Hypothalamus (tissue), 51 donors: Measurements from ENCODE around the gene SERPINB6.
"Not testable (repeated sequence)": the region's sequence is repeated elsewhere in the genome, so short reads cannot be mapped to it uniquely, and the experiment has no call there.

Experiments
- DNase-seq, 51 donors: peaks; one replicate each; lab custom pipeline; 2025; lab: John Stamatoyannopoulos, UW

The SERPINB6 gene

DNA sequence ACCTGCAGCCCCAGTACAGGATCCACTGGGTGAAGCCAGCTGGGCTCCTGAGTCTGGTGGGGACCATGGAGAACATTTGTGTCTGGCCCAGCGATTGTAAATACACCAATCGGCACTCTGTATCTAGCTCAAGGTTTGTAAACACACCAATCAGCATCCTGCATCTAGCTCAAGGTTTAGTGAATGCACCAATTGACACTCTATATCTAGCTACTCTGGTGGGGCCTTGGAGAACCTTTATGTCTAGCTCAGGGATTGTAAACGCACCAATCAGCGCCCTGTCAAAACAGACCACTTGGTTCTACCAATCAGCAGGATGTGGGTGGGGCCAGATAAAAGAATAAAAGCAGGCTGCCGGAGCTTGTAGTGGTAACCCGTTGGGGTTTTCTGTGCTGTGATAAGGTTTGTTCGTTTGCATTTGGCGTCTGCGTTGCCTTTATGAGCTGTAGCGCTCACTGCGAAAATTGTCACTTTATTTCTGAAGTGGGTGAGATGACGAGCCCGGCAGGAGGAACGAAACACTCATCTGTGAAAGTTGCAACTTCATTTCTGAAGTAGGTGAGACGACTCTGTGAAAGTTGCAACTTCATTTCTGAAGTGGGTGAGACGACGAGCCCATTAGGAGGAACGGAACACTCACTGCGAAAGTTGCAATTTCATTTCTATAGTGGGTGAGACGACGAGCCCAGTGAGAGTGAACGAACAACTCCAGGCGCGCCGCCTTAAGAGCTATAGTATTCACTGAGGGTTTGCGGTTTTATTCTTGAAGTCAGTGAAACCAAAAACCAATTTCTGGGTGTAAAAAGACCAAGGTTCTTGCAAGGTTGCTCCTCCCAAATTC is 31.1 kb downstream of the SERPINB6 start:
- no peak for DNase-seq

DNA sequence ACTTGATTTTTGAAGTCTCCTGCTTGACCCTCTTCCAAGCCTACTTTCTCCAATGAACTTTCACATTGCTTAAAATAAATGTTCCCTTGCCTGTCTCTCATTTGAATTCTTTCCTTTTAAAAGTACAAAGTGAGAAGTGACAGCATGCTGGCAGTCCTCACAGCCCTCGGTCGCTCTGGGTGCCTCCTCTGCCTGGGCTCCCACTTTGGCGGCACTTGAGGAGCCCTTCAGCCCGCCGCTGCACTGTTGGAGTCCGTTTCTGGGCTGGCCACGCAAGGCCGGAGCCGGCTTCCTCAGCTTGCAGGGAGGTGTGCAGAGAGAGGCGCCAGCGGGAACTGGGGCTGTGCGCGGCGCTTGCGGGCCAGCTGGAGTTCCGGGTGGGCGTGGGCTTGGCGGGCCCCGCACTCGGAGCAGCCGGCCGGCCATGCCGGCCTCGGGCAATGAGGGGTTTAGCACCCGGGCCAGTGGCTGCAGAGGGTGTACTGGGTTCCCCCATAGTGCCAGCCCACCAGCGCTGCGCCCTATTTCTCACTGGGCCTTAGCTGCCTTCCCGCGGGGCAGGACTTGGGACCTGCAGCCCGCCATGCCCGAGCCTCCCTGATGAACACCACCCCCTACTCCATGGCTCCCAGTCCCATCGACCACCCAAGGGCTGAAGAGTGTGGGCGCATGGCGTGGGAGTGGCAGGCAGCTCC is 31.9 kb downstream of the SERPINB6 start:
- no peak for DNase-seq

DNA sequence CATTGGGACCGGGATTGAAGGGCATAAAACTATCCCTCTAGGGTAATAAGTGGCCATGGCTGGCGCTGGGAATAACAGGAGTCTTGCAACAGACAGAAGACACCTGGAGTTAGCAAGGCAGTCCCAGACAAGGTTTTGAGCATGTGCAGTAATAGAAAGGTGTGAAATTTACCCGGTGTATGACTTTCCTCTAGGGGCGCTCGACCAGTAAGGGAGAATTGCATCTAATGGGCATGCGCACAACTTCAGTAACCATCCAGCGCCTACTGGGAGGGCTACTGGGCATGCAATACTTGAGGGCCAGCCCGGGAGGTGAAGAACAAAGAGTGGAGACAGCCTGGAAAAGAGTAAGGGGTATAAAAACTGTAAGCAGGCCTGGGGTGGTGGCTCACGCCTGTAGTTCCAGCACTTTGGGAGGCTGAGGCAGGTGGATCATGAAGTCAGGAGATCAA is 32.7 kb downstream of the SERPINB6 start:
- DNase-seq = no peak

DNA sequence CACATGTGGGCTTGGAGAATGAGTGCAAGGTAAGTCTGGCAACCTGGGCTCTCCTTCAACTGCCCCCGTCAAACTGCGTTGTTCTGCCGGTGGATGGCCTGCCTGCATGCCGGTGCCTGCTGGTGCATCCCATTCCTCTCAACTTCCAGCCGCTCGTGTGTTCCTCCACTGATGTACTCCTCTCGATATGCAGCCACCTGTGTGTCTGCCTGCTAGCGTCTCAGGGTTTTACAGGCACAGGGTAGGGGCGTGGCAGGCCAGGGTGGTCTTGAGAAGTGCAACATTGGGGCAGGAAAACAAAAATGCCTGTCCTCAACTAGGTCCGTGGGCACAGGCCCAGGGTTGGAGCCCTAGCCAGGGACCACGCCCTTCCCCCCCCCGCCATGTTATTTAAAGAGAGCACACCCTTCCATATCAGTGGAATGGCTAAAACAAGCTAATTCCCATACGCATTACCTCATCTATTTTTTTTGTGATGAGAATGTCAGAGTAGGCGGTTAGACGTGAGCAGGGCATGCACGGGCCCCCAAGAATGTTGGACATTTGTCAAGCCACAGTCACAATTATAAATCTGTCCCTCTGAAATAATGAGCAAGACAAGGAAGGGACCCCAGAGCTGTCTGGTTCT is 33.2 kb downstream of the SERPINB6 start:
- no peak for DNase-seq

DNA sequence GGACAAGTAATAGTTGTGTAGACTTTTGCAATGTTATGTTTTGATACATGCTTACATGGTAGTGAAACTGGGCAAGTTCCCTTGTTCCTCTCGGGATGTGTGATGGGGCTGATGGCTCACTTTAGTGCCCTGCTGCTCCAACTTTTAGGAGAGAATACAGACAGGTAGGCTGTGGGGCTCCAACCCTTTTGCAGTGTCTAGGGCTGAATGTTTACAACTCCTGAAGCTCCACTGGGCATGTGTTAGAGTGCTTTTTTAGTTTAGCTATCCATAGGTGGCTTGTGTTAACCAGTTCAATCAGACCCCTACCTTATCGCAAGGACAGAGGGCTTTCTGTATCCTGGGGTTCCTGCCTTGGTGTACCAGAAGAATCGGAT is 33.8 kb downstream of the SERPINB6 start:
- DNase-seq = no peak

DNA sequence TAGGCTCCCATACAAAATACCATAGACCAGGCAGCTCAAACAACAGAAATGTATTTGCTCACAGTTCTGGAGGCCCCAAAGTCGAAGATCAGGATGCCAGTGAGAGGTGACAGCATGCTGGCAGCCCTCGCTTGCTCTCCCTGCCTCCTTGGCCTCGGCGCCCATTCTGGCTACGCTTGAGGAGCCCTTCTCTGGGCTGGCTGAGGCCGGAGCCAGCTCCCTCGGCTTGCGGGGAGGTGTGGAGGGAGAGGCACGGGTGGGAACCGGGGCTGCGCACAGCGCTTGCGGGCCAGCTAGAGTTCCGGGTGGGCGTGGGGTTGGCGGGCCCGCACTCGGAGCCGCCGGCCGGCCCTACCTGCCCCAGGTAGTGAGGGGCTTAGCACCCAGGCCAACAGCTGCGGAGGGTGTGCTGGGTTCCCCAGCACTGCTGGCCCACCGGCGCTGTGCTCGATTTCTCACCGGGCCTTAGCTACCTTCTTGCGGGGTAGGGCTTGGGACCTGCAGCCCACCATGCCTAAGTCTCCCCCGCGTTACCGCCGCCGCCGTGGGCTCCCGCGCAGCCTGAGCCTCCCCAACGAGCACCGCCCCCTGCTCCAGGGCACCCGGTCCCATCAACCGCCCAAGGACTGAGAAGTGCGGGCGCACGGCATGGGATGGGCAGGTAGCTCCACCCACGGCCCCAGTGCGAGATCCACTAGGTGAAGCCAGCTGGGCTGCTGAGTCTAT is 35.6 kb downstream of the SERPINB6 start:
- no peak for DNase-seq

DNA sequence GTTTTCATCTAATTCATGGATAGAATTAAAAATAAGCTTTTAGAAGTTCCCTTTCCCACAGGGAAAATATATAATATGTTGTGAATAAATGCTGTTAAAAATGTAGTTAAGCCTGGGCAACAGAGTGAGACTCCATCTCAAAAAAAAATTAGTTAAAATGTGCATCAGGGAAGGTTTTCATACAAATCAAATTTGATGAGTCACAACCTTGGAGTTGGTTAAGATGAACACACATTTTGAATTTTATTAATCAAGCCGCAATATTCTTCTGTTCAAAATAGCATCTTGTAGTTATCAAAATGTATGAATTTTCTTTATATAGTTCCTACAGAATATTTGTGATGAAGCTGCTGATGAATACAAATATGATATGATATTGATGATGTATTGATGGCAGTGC is 37.3 kb downstream of the SERPINB6 start:
- DNase-seq = no peak

DNA sequence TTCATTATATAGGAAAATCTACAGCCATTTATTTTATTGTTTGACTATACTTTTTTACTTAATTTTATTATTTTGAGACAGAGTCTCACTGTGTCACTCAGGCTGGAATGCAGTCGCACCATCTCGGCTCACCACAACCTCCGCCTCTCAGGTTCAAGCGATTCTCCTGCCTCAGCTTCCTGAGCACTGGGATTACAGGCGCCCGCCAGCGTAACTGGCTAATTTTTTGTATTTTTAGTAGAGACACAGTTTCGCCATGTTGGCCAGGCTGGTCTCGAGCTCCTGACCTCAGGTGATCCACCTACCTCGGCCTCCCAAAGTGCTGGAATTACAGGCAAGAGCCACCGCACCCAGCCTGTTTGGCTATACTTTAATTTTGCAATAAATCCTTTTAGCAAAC is 38.5 kb downstream of the SERPINB6 start:
- not testable (repeated sequence) for DNase-seq

DNA sequence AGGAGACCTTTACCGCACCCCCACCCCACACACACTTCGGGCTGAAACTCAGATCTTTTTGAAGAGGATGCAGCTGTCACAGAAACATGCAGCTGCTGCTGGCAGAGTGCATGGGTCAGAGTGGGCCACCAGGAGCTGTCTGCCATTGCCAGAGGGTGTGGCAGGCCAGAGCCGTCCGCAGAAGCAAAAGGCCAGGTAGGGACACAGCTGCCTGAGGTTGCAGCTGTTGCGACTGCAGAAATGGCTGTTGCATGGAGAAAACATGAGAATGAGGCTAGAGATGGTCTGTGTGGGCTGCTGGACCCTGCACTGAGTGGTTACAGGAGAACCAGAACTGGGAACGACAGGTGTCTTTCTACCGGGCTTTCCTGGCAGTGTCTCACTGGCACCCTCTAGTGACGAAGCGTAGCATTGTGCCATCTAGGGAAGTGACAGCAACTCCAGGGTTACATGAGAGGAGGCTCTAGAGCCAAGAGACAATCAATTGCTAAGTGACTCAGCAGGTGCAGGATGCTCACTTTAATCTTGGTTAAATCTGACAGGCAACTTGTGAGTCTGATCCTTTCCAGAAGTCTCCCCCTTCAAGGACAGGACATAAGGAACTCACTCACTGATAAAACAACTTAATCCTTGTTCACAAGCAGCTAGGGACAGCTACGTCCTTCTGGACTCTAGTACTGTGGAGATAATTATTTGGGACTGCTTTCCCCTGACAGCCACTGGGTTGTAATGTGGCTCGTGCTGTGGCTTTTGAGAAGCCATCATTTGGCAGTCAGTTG is 39.2 kb downstream of the SERPINB6 start:
- DNase-seq = peak in 49 of 51 donors; percentile 3 to 88 (median 59)

DNA sequence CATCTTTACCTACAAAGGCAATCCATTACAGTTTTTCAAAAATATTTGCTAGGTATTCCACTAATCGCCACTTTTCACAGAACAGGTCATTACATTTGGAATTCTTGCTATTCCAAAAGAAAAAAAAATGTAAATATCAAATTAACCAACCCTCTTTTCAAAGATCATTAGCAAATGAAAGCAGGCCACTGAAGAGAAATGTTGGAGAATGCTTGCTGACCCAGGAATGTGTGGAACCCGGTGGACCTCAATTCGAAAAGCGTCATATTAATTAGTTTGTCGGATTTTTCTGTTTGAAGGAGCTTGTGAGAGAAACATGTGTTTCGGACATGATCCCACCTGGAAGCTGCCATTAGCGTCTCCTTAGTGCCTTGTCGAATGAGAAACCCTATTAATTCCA is 40.3 kb downstream of the SERPINB6 start:
- no peak for DNase-seq

DNA sequence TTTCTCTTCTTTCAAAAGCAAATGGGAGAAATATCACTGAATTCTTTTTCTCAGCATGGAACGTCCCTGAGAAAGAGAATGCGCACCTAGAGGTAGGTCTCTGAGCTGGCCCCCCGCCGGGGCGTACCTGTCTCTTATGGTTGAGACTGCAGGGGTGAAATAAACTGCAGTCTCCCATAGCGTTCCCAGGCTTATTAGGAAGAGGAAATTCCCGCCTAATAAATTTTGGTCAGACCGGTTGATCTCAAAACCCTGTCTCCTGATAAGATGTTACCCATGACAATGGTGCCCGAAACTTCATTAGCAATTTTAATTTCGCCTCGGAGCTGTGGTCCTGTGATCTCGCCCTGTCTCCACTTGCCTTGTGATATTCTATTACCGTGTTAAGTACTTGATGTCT is 43.4 kb downstream of the SERPINB6 start:
- DNase-seq = not testable (repeated sequence)

DNA sequence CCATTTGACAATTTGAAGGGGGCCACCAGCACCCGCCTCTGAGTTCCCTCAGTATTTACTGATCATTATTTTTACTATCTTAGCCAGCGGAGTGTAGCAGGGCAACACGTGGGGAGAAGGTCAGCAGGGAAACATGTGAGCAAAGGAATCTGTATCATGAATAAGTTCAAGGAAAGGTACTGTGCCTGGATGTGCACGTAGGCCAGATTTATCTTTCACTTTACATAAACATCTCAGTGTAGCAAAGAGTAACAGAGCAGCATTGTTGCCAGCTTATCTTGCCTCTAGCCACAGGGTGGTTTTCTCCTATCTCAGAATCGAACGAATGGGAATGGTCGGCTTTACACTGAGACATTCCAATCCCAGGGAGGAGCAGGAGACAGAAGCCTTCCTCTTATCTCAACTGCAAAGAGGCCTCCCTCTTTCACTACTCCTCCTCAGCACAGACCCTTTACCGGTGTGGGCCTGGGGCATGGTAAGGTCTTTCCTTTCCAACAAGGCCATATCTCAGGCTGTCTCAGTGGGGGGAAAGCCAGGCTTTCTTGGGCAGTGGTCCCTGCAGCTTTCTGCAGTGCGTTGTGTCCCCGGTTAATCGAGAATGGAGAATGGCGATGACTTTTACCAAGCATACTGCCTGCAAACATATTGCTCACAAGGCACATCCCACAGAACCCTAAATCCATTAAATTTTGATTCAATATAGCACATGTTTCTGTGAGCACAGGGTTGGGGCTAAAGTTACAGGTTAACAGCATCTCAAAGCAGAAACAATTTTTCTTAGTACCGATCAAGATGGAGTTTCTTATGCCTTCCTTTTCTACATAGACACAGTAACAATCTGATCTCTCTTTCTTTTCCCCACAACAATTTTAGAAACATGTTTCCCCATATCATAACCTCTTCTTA is 45.3 kb downstream of the SERPINB6 start:
- DNase-seq = not testable (repeated sequence)

DNA sequence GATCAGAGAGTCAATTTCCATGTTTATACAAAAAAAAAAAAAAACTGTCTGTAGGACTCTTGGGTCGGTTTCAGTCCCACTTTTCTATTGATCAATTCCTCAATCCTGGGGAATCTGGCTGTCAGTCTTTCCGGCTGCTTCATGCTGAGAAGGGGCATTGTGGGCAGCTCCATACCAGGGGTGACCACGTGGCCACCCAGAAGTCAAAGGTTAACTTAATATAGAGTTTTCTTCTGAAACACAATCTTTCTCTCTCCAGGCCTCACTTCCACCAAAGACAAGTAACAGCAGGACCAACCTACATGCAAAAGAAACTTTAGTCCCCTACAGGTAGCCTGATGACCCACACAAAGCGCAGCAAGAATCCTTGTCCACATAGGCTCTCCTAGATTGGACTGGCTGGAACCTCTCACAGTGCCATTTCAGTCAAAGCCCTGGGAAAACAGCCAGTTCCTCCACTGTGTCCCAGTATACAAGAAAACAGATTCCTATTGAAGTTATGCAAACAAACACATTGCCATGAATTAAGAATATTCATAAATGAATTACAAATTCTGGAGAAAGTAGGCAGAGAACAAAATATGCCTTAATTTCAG is 49.7 kb downstream of the SERPINB6 start:
- peak in 12 of 51 donors; percentile 15 to 64 (median 28) for DNase-seq

DNA sequence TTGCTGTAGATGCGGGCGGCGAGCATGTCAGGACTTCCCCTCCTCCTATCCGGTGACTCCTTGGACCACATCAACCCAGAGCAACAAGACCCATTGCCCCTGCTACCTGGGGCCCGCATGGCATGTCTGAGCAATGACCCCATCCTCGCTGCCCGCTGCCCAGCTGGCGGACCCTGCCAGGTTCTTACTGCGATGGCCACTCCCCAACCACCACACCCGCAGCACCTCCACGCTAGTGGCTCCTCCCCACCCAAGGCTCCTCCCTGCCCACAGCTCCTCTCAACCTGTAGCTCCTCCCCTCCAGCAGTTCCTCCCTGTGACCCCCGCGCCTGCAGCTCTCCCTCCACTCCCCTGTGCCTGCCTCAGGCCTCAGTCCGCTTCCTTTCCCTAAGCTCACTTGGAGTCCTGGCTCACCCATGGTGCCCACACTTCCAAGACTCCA is 50.7 kb downstream of the SERPINB6 start:
- no peak for DNase-seq

DNA sequence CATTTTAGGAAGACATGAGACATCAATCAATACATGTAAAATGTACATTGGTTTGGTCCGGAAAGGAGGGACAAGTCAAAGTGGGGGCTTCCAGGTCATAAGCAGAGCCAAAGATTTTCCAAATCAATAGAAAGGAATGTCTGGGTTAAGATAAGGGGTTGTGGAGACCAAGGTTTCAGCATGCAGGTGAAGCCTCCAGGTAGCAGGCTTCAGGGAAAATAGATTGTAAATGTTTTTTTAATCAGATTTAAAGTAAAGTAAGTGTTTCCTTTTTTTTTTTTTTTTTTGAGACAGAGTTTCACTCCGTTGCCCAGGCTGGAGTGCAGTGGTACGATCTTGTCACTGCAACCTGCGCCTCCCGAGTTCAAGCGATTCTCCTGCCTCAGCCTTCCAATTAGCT is 51.5 kb downstream of the SERPINB6 start:
- no peak for DNase-seq

DNA sequence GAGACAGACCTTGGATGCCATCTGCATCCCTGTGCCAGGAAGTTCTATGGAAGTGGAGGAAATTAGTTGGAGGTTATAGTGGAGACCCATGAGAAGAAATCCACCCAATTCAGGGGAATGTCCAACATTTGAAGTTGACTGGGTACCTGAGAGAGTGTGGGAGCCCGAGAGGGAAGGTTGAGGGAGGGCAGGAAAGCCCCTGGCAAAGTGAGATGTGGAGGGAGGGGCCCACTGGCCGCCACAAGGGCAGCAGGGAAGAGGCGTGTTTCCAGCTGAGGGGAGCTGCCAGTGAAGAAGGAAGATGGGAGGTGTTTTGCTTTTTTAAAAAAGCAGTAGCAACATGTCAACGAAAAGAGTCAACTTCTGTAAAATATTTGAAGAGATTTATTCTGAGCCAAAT is 52.0 kb downstream of the SERPINB6 start:
- no peak for DNase-seq

DNA sequence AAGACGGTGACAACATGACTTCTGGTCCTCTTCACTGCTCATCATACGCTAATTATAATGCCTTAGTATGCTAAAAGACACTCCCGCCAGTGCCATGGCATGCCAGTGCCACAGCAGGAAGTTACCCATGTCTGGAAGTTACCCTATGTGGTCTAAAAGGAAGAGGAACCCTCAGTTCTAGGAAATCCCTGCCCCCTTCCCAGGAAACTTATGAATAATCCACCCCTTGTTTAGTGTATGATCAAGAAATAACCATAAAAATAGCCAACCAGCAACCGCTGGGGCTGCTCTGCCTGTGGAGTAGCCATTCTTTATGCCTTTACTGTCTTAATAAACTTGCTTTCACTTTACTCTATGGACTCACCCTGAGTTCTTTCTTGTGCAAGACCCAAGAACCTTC is 52.4 kb downstream of the SERPINB6 start:
- no peak for DNase-seq

DNA sequence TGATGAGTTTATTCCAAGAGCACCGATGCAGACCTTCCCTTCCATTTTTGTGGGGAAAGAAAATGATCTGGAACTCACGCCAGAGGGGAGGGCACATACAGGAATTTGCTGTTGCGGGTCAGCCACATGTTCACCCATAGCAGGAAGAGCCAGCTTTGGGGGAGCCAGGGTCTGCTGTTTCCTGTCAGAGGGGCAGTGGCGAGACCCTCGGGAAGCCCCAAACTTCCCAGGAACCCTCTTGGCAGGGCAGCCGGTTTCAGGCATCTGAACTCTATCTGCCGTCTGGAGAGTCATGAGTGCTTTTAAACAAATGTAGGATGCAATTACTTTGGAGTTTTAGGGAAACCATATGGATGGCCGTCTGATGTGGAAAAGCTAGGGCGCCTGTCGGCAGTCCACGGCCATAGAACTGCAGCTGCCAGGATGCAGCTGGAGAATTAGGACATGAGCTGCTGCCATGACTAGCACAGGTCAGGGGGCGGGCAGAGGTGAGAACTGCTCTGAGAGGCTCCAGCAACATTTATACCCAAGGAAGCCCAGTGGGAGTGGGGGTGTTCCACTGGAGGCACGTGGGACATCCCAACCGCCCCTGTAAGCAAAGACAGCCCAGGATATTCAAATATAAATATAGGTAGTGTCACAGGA is 53.4 kb downstream of the SERPINB6 start:
- DNase-seq = no peak
